Measurements from ENCODE around the gene APMAP. TPM values are rescaled to one million over a fixed set of nuclear protein-coding genes. Genes with fewer than 3 reads are reported as not detected.

The APMAP gene
- total and polyA plus RNA-seq, 10 of the 15 experiments (the other 5 are each of a cell fraction or from before 2014, with no cell fraction given) = 12.1 to 60.2 (median 32.7) TPM

GRCh38 chr20:24935140-24935539 lies 57.4 kb downstream of the APMAP start:
- ChIA-PET POLR2A (no interaction called here), RAD21 (ENCODE audit: unreplicated experiment) (no interaction called here), SMC1A (ENCODE audit: uncharacterized antibody, unreplicated experiment) (no interaction called here), CTCF (no interaction called here)
- DNase-seq (ENCODE audit: low read depth, low spot score) (no peak), FAIRE-seq (no peak), ATAC-seq (no peak)
- WGBS (ENCODE audit: insufficient coverage, insufficient replicate concordance, low lambda C conversion rate, missing lambda C conversion rate) = 21% methylated on average over 3 of the region's 3 CpGs
- no peak overlapping the region for H3K9ac ChIP-seq (ENCODE audit: control insufficient read depth, insufficient read depth, low read length)
- H3K36me3 ChIP-seq (ENCODE audit: control insufficient read depth in 2 of 2, insufficient read depth in 2 of 2, low read length in 1 of 2) = no peaks in the 10 kb centered on the region
- H4K20me1 ChIP-seq (ENCODE audit: control insufficient read depth, insufficient read depth) = no peaks in the 10 kb centered on the region
- no peak overlapping the region for H3K4me3 ChIP-seq
- intact Hi-C loops (cut with micrococcal nuclease; ENCODE audit: unreplicated experiment) = no loop called here
- H3K27me3 ChIP-seq (replicated peaks in 1 of 2; ENCODE audit: control insufficient read depth in 2 of 2, insufficient read depth in 2 of 2, low read length in 1 of 2) = no peaks in the 10 kb centered on the region
- no TSS peak for BruUV-seq (replicated peaks)
- in situ Hi-C loops (cut with MboI) = no loop called here
- H3K27ac ChIP-seq (ENCODE audit: control insufficient read depth, insufficient read depth) = no peak overlapping the region
- H2AFZ ChIP-seq (ENCODE audit: control insufficient read depth, low read depth, low read length) = no peak overlapping the region
- no peaks in the 10 kb centered on the region for H3K4me1 ChIP-seq (ENCODE audit: control insufficient read depth, insufficient read depth, low read length)
- no peak for TF ChIP-seq ZNF384 (IDR thresholded peaks at IDR 0.05; ENCODE audit: borderline replicate concordance, low read depth, low read length)
- no peak for TF ChIP-seq RUNX3 (IDR thresholded peaks at IDR 0.05; ENCODE audit: low read length)
- TF ChIP-seq TAF1 (IDR thresholded peaks at IDR 0.05; ENCODE audit: borderline replicate concordance, low read depth, low read length) = no peak
- TF ChIP-seq TCF3 (IDR thresholded peaks at IDR 0.05; ENCODE audit: borderline replicate concordance, insufficient read depth, low read depth, low read length) = no peak
- TF ChIP-seq CBX5 (IDR thresholded peaks at IDR 0.05; ENCODE audit: low read depth) = no peak
- TF ChIP-seq PAX5 (IDR thresholded peaks at IDR 0.05; ENCODE audit: borderline replicate concordance, low read depth, low read length) = no peak
- no peak for TF ChIP-seq ZSCAN29 (IDR thresholded peaks at IDR 0.05)
- TF ChIP-seq GABPA (IDR thresholded peaks at IDR 0.05; ENCODE audit: low read depth) = no peak
- TF ChIP-seq CUX1 (IDR thresholded peaks at IDR 0.05; ENCODE audit: insufficient replicate concordance, low read depth, low read length) = no peak
- no peak for TF ChIP-seq IRF5 (IDR thresholded peaks at IDR 0.05; ENCODE audit: borderline replicate concordance)
- H3K9me3 ChIP-seq (replicated peaks; ENCODE audit: control insufficient read depth, insufficient read depth, low read length) = no peaks in the 10 kb centered on the region; the same call in 1 of the 3 replicates
- no peaks in the 10 kb centered on the region for H3K79me2 ChIP-seq (ENCODE audit: control insufficient read depth, insufficient read depth, low read length)
- no peak overlapping the region for H3K4me2 ChIP-seq (ENCODE audit: control insufficient read depth, insufficient read depth)
